ENCODE results near the gene PHF19. TPM values are rescaled to one million over a fixed set of nuclear protein-coding genes. Genes with fewer than 3 reads are reported as not detected.
A peak's percentile ranks its signal among the peaks of the same experiment; 100 is the strongest.

PHF19 gene
- total RNA-seq, 2 donors from 2014 or later, result 19.9 to 37.6 TPM

DNA sequence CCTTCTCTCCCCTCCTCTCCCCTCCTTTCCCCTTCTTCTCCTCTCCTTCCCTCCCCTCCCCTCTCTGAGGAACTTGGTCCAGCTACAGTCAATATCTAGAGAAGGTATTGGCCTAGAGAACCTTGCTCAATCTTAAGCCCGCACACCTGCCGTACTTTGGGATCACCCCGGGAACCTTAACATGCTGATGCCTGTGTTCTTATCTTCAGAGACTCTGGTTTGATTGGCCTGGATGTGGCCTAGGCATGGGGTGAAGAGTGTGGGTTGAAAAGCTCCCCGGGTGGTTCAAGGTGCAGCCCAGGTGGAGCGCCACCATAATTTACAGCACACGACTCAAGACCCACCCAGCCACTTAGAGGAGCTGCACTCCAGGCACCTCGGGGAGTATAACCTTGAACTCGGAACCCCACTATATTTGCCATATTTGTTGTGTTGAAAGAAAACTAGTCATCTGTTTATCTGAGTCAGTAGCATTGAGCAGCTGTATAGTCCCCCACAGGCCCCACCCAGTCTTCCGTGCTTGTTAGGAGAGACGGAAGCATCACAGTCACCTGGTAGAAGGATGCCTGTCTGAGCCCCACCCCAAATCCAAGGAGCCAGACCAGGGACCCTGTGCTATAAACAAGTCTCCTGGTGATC lies 14.4 kb upstream of the PHF19 start:
- Histone ChIP-seq H3K4me3 (no peak overlapping the region), H3K27ac (peak overlapping the region; percentile 49 to 56), H3K9me3 (no peaks in the 10 kb centered on the region), H3K27me3 (replicated peaks; ENCODE audit: insufficient read depth) (no peaks in the 10 kb centered on the region), H3K36me3 (no peaks in the 10 kb centered on the region), H3K4me1 (replicated peaks) (peaks cover 7% of the 10 kb centered on the region)
- intact Hi-C loops (cut with DNase I), result loop anchor here (2.0 kb wide), 1 partner anchor 25 kb away; no protein-coding TSS in a partner anchor
- TF ChIP-seq, protein P1, sequence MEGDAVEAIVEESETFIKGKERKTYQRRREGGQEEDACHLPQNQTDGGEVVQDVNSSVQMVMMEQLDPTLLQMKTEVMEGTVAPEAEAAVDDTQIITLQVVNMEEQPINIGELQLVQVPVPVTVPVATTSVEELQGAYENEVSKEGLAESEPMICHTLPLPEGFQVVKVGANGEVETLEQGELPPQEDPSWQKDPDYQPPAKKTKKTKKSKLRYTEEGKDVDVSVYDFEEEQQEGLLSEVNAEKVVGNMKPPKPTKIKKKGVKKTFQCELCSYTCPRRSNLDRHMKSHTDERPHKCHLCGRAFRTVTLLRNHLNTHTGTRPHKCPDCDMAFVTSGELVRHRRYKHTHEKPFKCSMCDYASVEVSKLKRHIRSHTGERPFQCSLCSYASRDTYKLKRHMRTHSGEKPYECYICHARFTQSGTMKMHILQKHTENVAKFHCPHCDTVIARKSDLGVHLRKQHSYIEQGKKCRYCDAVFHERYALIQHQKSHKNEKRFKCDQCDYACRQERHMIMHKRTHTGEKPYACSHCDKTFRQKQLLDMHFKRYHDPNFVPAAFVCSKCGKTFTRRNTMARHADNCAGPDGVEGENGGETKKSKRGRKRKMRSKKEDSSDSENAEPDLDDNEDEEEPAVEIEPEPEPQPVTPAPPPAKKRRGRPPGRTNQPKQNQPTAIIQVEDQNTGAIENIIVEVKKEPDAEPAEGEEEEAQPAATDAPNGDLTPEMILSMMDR (IDR thresholded peaks at IDR 0.05), result no peak
- no peak for TF ChIP-seq POLR2AphosphoS5 (IDR thresholded peaks at IDR 0.05)
- no peak for TF ChIP-seq POLR2A (IDR thresholded peaks at IDR 0.05)
- no peak for DNase-seq (ENCODE audit: low spot score)
- 79% methylated on average over 10 of the region's 10 CpGs for WGBS

- Histone ChIP-seq H3K4me1 (replicated peaks) (peaks cover 7% of the 10 kb centered on the region), H3K36me3 (no peaks in the 10 kb centered on the region), H3K4me3 (no peak overlapping the region), H3K27ac (peak overlapping the region; percentile 31 to 56), H3K27me3 (replicated peaks; ENCODE audit: insufficient read depth) (no peaks in the 10 kb centered on the region), H3K9me3 (no peaks in the 10 kb centered on the region)
- intact Hi-C loops (cut with DNase I), result loop anchor here (2.0 kb wide), 1 partner anchor 26 kb away; no protein-coding TSS in a partner anchor
- TF ChIP-seq POLR2AphosphoS5 (IDR thresholded peaks at IDR 0.05) (no peak), POLR2A (IDR thresholded peaks at IDR 0.05) (no peak)
- TF ChIP-seq, protein P1 (IDR thresholded peaks at IDR 0.05), result no peak
- DNase-seq (ENCODE audit: low spot score), result no peak
- WGBS, result 60% methylated on average over 14 of the region's 14 CpGs
Observed at GRCh38 chr9:120890320-120891244, 13.6 kb upstream of the PHF19 start.

- Histone ChIP-seq H3K27me3 (replicated peaks; ENCODE audit: insufficient read depth) (no peaks in the 10 kb centered on the region), H3K4me3 (no peak overlapping the region), H3K9me3 (no peaks in the 10 kb centered on the region), H3K27ac (peak overlapping the region; percentile 31 to 56), H3K4me1 (replicated peaks) (peaks cover 5% of the 10 kb centered on the region), H3K36me3 (no peaks in the 10 kb centered on the region)
- no peak for DNase-seq (ENCODE audit: low spot score)
- TF ChIP-seq POLR2A (IDR thresholded peaks at IDR 0.05) (no peak), POLR2AphosphoS5 (IDR thresholded peaks at IDR 0.05) (peak; percentile 36)
- intact Hi-C loops (cut with DNase I), result loop anchor here (2.0 kb wide), 1 partner anchor 27 kb away; no protein-coding TSS in a partner anchor
- WGBS, result 97% methylated on average over 1 of the region's 1 CpG
Observed at GRCh38 chr9:120889606-120890271, 12.8 kb upstream of the PHF19 start.

- TF ChIP-seq, protein P1 (IDR thresholded peaks at IDR 0.05), result no peak
- TF ChIP-seq POLR2A (IDR thresholded peaks at IDR 0.05) (no peak), POLR2AphosphoS5 (IDR thresholded peaks at IDR 0.05) (no peak)
- DNase-seq (ENCODE audit: low spot score), result no peak
- intact Hi-C loops (cut with DNase I), result no loop called here
- H3K36me3 ChIP-seq, result no peaks in the 10 kb centered on the region
- H3K4me3 ChIP-seq, result no peak overlapping the region
- no peaks in the 10 kb centered on the region for H3K27me3 ChIP-seq (replicated peaks; ENCODE audit: insufficient read depth)
- H3K4me1 ChIP-seq (replicated peaks), result peaks cover 4% of the 10 kb centered on the region
- no peaks in the 10 kb centered on the region for H3K9me3 ChIP-seq
- H3K27ac ChIP-seq, result no peak overlapping the region
Observed at GRCh38 chr9:120888626-120889025, 11.6 kb upstream of the PHF19 start.

DNA sequence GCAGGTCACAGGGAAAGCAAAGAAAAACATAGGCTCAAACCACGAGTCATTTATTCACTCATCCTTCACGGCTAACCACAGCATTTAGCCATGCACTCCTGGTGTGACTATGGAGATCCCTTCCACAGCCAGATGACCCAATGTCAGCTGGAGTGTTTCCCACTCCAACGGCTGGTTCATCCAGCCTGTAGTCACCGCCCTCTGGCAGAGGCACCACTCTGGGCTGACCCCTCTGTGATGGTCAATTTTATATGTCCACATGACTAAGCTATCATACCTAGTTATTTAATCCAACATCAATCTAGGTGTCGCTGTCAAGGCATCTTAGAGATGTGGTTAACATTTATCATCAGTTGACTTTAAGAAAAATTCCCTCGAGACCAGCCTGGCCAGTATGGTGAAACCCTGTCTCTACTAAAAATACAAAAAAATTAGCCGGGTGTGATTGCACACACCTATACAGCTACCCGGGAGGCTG lies 9.5 kb upstream of the PHF19 start:
- 81% methylated on average over 8 of the region's 8 CpGs for WGBS
- no peaks in the 10 kb centered on the region for H3K4me1 ChIP-seq (replicated peaks)
- DNase-seq (ENCODE audit: low spot score), result no peak
- no peaks in the 10 kb centered on the region for H3K36me3 ChIP-seq
- TF ChIP-seq, protein P1 (IDR thresholded peaks at IDR 0.05), result no peak
- TF ChIP-seq POLR2AphosphoS5 (IDR thresholded peaks at IDR 0.05) (no peak), POLR2A (IDR thresholded peaks at IDR 0.05) (no peak)
- intact Hi-C loops (cut with DNase I), result no loop called here
- no peaks in the 10 kb centered on the region for H3K9me3 ChIP-seq
- H3K27me3 ChIP-seq (replicated peaks; ENCODE audit: insufficient read depth), result no peaks in the 10 kb centered on the region
- no peak overlapping the region for H3K27ac ChIP-seq
- no peak overlapping the region for H3K4me3 ChIP-seq
